Keratinocyte (primary cell): ENCODE measurements around the gene RAB3D.

ENCODE experiments used
- CTCF ChIP-seq, 3 experiments: IDR thresholded peaks in 1 of 3; conservative IDR thresholded peaks in 1 of 3; optimal IDR thresholded peaks in 1 of 3; 2 replicates in 2 of 3; 3 replicates in 1 of 3; pipeline versions ENCODE3 to v1.5.1; 2011; ENCODE audit warnings: low read length in 3 of 3, mild to moderate bottlenecking in 3 of 3, moderate library complexity in 2 of 3, control low read depth in 1 of 3, inconsistent platforms in 1 of 3; ENCODE audit not compliant: insufficient read depth in 2 of 3; ENCODE audit errors: extremely low read depth in 1 of 3
- EZH2 ChIP-seq: IDR thresholded peaks from one replicate; pipeline ENCODE4 v1.6.1; 2012; ENCODE audit warnings: inconsistent platforms, mild to moderate bottlenecking, low read length, moderate library complexity

GRCh38 chr19:11355160-11356073, 16.0 kb upstream of the RAB3D start, which contains the start of gene PLPPR2:
- TF ChIP-seq CTCF (optimal IDR thresholded peaks at IDR 0.05 in 1 of 3, IDR thresholded peaks at IDR 0.05 in 1 of 3, conservative IDR thresholded peaks at IDR 0.05 in 1 of 3; ENCODE audit: extremely low read depth in 1 of 3, insufficient read depth in 2 of 3, low read length in 3 of 3) (no peak), EZH2 (no peak)
